Osteoblast (primary cell): ENCODE measurements around the gene CELF2. TPM values are rescaled to one million over a fixed set of nuclear protein-coding genes. Genes with fewer than 3 reads are reported as not detected.

Experiments
- DNase-seq: peaks from one replicate; pipeline ENCODE4 v3.0.0; 2011; ENCODE audit warnings: low spot score, mixed read lengths; ENCODE audit not compliant: insufficient read length; ENCODE audit errors: missing footprints
- H2AFZ ChIP-seq: 2 replicates; pipeline ENCODE4 v1.6.0; 2011; ENCODE audit warnings: mild to moderate bottlenecking, low read length
- H3K27ac ChIP-seq: 2 replicates; pipeline ENCODE4 v1.5.1; 2011; ENCODE audit warnings: mild to moderate bottlenecking, low read depth, low read length, moderate library complexity
- H3K27me3 ChIP-seq: 2 replicates; pipeline ENCODE4 v1.6.0; 2012; ENCODE audit warnings: mild to moderate bottlenecking, control low read depth, inconsistent platforms, low read length, moderate library complexity; ENCODE audit not compliant: insufficient read depth
- H3K36me3 ChIP-seq: 2 replicates; pipeline ENCODE4 v1.5.1; 2011; ENCODE audit warnings: mild to moderate bottlenecking, low read length, control low read depth, moderate library complexity; ENCODE audit not compliant: insufficient read depth
- H3K4me1 ChIP-seq: 2 replicates; pipeline ENCODE4 v1.5.1; 2011; ENCODE audit warnings: mild to moderate bottlenecking, low read length, control low read depth, moderate library complexity; ENCODE audit not compliant: insufficient read depth
- H3K4me2 ChIP-seq: 2 replicates; pipeline ENCODE4 v1.6.0; 2011; ENCODE audit warnings: mild to moderate bottlenecking, low read length; ENCODE audit not compliant: insufficient read depth
- H3K4me3 ChIP-seq: fragments of 200-600 bp; sonication (generic); 3 replicates; pipeline ENCODE4 v1.5.1; 2012; ENCODE audit warnings: mild to moderate bottlenecking, low read length, inconsistent platforms; ENCODE audit not compliant: insufficient read depth
- H3K79me2 ChIP-seq: 2 replicates; pipeline ENCODE4 v1.6.0; 2012; ENCODE audit warnings: mild to moderate bottlenecking, low read length, control low read depth, inconsistent platforms; ENCODE audit not compliant: insufficient read depth
- H3K9me3 ChIP-seq: 2 replicates; pipeline ENCODE4 v1.5.1; 2011; ENCODE audit warnings: low read depth, low read length, control low read depth
- H4K20me1 ChIP-seq: 2 replicates; pipeline ENCODE4 v1.6.0; 2012; ENCODE audit warnings: mild to moderate bottlenecking, low read length, control low read depth; ENCODE audit not compliant: insufficient read depth
- CTCF ChIP-seq: IDR thresholded peaks from 2 replicates; pipeline ENCODE4 v1.5.1; 2011; ENCODE audit warnings: mild to moderate bottlenecking, low read depth, low read length, moderate library complexity; ENCODE audit errors: extremely low read depth
- total RNA-seq: library from RNA; depleted of rRNA; stranded (reverse); fragments of >200 nt; gene quantifications from 2 replicates; pipeline ENCODE4 v1.2.3, GENCODE V29; 2012

The CELF2 gene
- total RNA-seq, 1 donor = 7.6 TPM

- Histone ChIP-seq H3K9me3 (no peaks in the 10 kb centered on the region), H3K27me3 (no peaks in the 10 kb centered on the region), H3K4me1 (no peaks in the 10 kb centered on the region), H3K4me3 (no peak overlapping the region), H3K27ac (no peak overlapping the region), H4K20me1 (no peaks in the 10 kb centered on the region), H3K79me2 (no peaks in the 10 kb centered on the region), H2AFZ (no peak overlapping the region), H3K36me3 (no peaks in the 10 kb centered on the region), H3K4me2 (no peak overlapping the region)
- no peak for DNase-seq
- TF ChIP-seq CTCF = no peak
These were observed 97.7 kb downstream of the CELF2 start for GRCh38 chr10:11115337-11115736.

- H3K79me2 ChIP-seq = no peaks in the 10 kb centered on the region
- no peak overlapping the region for H3K4me3 ChIP-seq
- no peaks in the 10 kb centered on the region for H4K20me1 ChIP-seq
- H3K4me1 ChIP-seq = no peaks in the 10 kb centered on the region
- no peak overlapping the region for H2AFZ ChIP-seq
- TF ChIP-seq CTCF = no peak
- no peaks in the 10 kb centered on the region for H3K36me3 ChIP-seq
- H3K9me3 ChIP-seq = no peaks in the 10 kb centered on the region
- H3K27ac ChIP-seq = no peak overlapping the region
- no peaks in the 10 kb centered on the region for H3K27me3 ChIP-seq
- DNase-seq = no peak
- no peak overlapping the region for H3K4me2 ChIP-seq
These were observed 98.7 kb downstream of the CELF2 start for GRCh38 chr10:11116361-11116760.

- no peaks in the 10 kb centered on the region for H3K27me3 ChIP-seq
- no peak for TF ChIP-seq CTCF
- no peaks in the 10 kb centered on the region for H4K20me1 ChIP-seq
- no peaks in the 10 kb centered on the region for H3K36me3 ChIP-seq
- no peak overlapping the region for H2AFZ ChIP-seq
- no peaks in the 10 kb centered on the region for H3K4me1 ChIP-seq
- H3K79me2 ChIP-seq = no peaks in the 10 kb centered on the region
- DNase-seq = no peak
- H3K27ac ChIP-seq = no peak overlapping the region
- H3K4me2 ChIP-seq = no peak overlapping the region
- no peak overlapping the region for H3K4me3 ChIP-seq
- H3K9me3 ChIP-seq = no peaks in the 10 kb centered on the region
These were observed 99.1 kb downstream of the CELF2 start for GRCh38 chr10:11116817-11117216.

GRCh38 chr10:11118686-11119085, 101.0 kb downstream of the CELF2 start:
- TF ChIP-seq CTCF = no peak
- H3K36me3 ChIP-seq = no peaks in the 10 kb centered on the region
- no peak overlapping the region for H3K4me3 ChIP-seq
- H3K27me3 ChIP-seq = no peaks in the 10 kb centered on the region
- H3K79me2 ChIP-seq = no peaks in the 10 kb centered on the region
- no peaks in the 10 kb centered on the region for H4K20me1 ChIP-seq
- no peak for DNase-seq
- no peaks in the 10 kb centered on the region for H3K9me3 ChIP-seq
- H2AFZ ChIP-seq = no peak overlapping the region
- H3K4me2 ChIP-seq = no peak overlapping the region
- H3K4me1 ChIP-seq = no peaks in the 10 kb centered on the region
- no peak overlapping the region for H3K27ac ChIP-seq
